OCI-LY7 (cell line): ENCODE measurements around the gene STAT5B.

Experiments
- EZH2phosphoT487 ChIP-seq: fragments of 200-600 bp; sonication (generic); IDR thresholded peaks from 2 replicates; pipeline ENCODE4 v1.6.1; 2018; ENCODE audit warnings: low read depth, borderline replicate concordance, mild to moderate bottlenecking, mixed run types, antibody characterized with exemption, low read length, moderate library complexity, mixed read lengths
- TF ChIP-seq, protein P1 (sequence below): fragments of 200-600 bp; sonication (generic); conservative IDR thresholded peaks from 2 replicates; pipeline ENCODE4 v1.5.1; 2014; ENCODE audit warnings: mild to moderate bottlenecking, antibody characterized with exemption, low read length, moderate library complexity, mixed read lengths

DNA sequence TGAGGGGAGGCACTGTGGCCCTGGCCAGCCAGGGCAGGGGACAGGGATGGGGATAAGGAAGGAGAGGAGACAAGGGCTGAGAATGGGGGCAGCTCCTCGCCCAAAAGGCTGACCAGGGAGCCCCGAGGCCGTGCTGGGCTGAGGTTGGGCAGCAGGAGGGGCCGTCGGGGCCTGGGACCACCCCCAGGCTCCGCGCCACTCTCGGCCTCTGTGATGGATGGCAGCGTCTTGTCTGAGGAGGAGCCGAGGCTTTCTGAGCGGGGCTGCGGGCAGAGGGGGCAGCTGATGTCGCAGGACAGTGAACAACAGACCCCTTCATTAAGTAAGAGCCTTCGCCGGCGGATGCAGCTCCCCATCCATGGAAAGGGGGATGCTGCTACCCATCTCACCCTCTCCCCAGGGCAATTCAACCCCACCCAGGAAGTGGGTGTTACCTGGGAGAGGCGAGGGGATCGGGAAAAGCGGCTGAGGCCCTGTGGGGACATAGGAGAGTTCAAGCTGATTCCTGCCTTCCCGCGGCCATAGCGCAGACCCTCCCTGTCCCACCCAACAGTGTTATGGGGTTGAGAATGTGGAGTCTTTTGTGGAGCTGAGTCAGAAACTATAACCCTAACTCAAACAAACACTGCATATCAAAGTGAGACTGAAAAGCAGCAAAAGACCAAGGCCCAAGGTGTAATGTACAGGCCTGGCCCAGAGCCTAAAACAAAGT lies 112.3 kb downstream of the STAT5B start:
- TF ChIP-seq, protein P1, sequence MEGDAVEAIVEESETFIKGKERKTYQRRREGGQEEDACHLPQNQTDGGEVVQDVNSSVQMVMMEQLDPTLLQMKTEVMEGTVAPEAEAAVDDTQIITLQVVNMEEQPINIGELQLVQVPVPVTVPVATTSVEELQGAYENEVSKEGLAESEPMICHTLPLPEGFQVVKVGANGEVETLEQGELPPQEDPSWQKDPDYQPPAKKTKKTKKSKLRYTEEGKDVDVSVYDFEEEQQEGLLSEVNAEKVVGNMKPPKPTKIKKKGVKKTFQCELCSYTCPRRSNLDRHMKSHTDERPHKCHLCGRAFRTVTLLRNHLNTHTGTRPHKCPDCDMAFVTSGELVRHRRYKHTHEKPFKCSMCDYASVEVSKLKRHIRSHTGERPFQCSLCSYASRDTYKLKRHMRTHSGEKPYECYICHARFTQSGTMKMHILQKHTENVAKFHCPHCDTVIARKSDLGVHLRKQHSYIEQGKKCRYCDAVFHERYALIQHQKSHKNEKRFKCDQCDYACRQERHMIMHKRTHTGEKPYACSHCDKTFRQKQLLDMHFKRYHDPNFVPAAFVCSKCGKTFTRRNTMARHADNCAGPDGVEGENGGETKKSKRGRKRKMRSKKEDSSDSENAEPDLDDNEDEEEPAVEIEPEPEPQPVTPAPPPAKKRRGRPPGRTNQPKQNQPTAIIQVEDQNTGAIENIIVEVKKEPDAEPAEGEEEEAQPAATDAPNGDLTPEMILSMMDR, result no peak
- no peak for TF ChIP-seq EZH2phosphoT487
